T-helper 1 cell treated with Interleukin-12 subunit alpha and Interleukin-12 subunit beta and Interleukin-4 antibody, amounts not matched to agents 30 μg/mL and 1 μg/mL, for 36 hours (primary cell): ENCODE measurements around the gene CDHR4.

Experiments used
- H3K27ac Mint-ChIP-seq: one replicate; pipeline ENCODE4 v1.8.0; 2021; ENCODE audit warnings: mild to moderate bottlenecking, mixed read lengths
- H3K27me3 Mint-ChIP-seq: one replicate; pipeline ENCODE4 v1.8.0; 2021; ENCODE audit warnings: low read depth, mixed read lengths
- H3K36me3 Mint-ChIP-seq: one replicate; pipeline ENCODE4 v1.8.0; 2021; ENCODE audit warnings: low read depth, mixed read lengths
- H3K4me1 Mint-ChIP-seq: one replicate; pipeline ENCODE4 v1.8.0; 2021; ENCODE audit warnings: low read depth, mixed read lengths
- H3K4me3 Mint-ChIP-seq: one replicate; pipeline ENCODE4 v1.8.0; 2021; ENCODE audit warnings: mild to moderate bottlenecking, moderate library complexity, mixed read lengths
- H3K9me3 Mint-ChIP-seq: one replicate; pipeline ENCODE4 v1.8.0; 2021; ENCODE audit warnings: mixed read lengths

The CDHR4 gene

DNA sequence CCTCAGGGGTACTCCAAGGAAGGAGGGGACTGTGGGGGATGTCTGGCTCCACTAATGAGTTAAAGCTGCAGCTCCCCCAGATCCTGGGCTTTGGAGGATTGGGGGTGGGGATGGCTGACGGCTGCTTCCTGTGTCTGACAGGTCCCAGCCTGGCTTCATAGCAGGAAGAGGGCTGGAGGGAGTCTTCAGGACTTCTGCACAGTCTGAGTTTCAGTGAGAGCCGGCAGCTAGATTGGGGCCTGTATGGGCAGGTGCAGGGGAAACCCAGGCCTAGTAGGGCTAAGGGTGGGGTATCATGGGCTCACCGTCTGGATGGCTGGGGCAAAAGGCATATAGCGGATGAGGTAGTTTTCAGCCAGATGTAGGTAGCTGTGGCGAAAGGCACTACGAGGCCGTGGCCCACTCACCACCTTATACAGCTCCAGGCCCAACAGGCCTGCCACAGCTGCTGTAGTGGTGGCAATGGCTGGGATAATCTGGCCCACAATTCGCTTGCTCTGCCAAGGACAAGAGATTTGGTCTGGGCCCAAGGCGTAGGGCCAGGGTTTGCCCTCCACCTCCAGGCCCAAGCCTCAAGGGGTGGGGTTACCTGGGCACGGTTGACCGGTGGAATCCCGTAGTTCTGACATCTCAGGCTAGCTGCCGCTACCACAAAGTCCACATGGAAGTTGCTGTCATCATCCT is 7.9 kb upstream of the CDHR4 start:
- Mint-ChIP-seq H3K4me3 (no peak overlapping the region), H3K36me3 (peaks cover 32% of the 10 kb centered on the region), H3K4me1 (peaks cover 22% of the 10 kb centered on the region), H3K9me3 (no peaks in the 10 kb centered on the region), H3K27me3 (peaks cover 4% of the 10 kb centered on the region), H3K27ac (peak overlapping the region; percentile 29)

DNA sequence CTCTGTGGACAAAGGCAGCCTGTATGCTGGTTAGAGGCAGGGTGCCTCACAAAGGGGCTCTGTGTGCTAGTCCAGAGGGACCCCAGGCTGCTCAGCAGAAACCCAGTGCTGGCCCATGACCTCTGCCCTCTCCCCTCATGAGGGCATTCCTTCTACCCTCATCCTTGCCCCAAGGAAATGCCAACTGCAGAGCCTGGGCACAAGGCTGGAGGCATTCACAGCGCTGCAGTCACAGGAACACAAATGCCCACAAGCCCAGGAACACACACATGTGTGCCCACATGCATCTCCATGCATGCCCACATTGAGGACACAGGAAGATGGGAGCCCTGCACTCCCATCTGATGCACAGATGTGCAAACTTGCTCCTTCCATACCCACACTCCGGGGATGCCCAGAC is 7.2 kb upstream of the CDHR4 start:
- peaks cover 21% of the 10 kb centered on the region for H3K4me1 Mint-ChIP-seq
- H3K36me3 Mint-ChIP-seq: peaks cover 31% of the 10 kb centered on the region
- H3K9me3 Mint-ChIP-seq: no peaks in the 10 kb centered on the region
- peaks cover 11% of the 10 kb centered on the region for H3K27me3 Mint-ChIP-seq
- H3K27ac Mint-ChIP-seq: no peak overlapping the region
- no peak overlapping the region for H3K4me3 Mint-ChIP-seq

DNA sequence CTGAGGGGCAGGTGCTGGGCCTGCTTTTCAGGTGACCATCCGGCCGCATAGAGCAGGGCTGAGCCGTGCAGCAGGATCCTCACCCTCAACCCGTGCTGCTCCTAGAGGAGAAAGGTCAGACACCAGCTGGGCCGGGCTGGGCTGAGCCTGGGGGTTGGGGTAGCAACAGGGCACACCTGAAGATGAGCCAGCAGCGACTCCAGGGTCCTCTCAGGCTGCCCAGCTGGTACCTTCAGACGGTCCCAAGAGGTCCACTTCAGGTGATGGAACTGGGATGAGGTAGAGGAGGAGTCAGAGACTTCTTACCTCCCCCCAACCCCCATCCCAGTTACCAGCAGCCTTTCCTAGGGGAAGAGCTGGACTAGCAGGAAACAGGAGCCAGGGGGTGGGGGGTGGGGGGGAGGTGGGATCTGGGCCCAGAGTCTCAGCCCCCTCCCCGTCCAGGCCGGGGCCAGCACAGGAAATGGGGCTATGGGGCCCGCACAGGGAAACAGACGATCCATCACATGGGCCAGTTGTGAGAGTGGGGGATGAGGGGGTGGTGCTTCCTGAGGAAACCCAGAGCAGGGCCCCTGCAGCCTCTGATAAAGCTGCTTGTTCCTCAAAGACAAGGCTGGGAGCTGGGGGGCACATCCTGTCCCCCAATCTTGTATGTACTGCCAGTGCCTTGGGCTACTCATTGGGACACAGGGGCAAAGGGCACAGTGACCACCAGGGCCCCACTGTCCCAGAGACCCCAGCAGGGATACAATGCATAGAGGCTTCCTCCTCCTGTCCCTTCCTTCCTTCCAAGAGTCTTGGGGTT is 6.4 kb upstream of the CDHR4 start:
- no peak overlapping the region for H3K27ac Mint-ChIP-seq
- peaks cover 18% of the 10 kb centered on the region for H3K4me1 Mint-ChIP-seq
- H3K27me3 Mint-ChIP-seq: peaks cover 19% of the 10 kb centered on the region
- H3K36me3 Mint-ChIP-seq: peaks cover 25% of the 10 kb centered on the region
- no peaks in the 10 kb centered on the region for H3K9me3 Mint-ChIP-seq
- no peak overlapping the region for H3K4me3 Mint-ChIP-seq

DNA sequence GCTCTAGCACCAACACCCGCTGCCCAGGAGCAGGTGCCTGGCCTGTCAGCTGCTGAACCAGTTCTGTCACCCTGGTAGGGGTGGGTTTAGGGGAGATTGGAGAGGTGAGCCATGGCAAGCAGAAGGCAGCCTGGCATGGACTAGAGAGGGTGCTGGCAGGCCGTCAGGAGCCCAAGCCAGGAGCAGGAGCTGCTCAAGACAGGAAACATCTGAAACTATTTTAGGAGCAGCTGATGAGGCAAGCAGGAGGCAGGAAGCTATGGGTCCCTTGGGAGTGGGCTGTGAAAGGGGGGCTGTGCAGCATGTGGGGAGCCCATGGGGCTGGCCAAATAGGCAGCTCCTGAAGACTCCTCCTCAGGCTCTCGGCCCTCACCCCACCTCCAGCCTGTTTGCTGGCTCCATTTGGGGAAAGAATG is 5.7 kb upstream of the CDHR4 start:
- Mint-ChIP-seq H3K27me3 (peaks cover 21% of the 10 kb centered on the region), H3K4me1 (peaks cover 17% of the 10 kb centered on the region), H3K9me3 (no peaks in the 10 kb centered on the region), H3K27ac (no peak overlapping the region), H3K4me3 (no peak overlapping the region), H3K36me3 (peaks cover 23% of the 10 kb centered on the region)

DNA sequence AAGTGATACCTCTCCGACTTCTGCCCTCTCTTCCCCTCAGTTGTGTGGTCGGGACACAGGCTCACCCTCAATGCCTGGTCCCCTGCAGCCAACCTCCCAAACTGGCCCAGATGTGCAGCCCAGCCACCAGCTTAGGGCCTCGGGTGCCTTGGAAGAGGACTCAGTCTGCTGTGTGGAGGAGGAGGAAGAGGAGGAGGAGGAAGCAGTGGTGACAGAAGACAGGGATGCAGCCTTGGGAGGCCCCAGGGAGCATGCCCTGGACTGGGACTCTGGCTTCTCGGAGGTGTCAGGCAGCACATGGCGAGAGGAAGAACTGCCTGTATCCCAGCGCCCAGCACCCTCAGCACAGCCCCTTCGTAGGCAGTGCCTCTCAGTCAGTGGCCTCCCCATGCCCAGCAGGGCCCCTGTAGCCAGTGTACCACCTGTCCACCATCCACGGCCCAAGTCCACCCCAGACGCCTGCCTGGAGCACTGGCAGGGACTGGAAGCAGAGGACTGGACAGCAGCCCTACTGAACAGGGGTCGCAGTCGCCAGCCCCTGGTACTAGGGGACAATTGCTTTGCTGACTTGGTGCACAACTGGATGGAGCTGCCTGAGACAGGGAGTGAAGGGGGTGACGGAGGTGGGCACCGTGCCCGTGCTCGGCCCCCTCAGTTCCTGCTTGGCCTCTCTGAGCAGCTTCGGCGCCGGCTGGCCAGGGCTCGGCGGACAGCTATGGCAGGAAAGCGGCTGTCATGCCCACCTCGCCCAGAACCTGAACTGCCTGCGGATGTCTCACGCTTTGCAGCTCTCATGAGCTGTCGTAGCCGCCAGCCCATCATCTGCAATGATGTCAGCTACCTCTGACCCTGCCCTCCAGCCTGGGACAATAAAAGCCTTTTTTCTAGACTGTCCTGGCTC is 4.7 kb upstream of the CDHR4 start:
- Mint-ChIP-seq H3K36me3 (peaks cover 14% of the 10 kb centered on the region), H3K27me3 (peaks cover 21% of the 10 kb centered on the region), H3K4me3 (peak overlapping the region; percentile 56), H3K4me1 (peaks cover 15% of the 10 kb centered on the region), H3K27ac (peak overlapping the region; percentile 59), H3K9me3 (no peaks in the 10 kb centered on the region)

DNA sequence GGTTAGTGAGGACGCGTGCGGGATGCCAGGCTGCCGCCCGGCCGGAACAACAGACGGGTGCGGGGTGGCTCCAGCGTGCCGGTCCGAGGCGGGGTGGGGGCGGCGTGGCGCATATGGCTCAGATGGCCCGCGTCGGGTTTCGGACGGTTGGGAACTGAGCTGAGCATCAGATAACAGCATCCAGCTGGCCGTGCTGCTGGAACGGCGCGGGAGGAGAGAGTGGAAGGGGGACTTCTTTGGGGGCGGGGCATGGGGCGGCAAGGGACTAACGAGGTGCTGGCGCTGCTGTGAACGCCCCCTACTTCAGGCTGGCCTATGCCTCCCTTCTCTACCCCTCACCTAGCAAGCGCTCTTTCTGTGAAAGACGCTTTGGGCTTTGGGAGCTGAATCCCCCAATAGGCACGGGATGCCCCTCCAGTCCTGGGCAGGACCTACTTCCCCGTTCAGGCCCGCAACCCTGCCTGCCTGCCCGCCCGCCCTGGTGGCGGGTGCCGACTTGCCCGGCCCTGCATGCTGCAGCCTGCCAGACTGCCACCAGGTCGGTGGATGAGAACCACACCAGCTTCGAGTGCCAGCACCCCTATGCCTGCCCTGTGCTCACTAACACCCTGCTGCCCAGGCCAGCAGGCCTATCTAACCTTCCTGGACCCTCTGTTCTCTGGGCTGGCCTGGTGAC is 3.9 kb upstream of the CDHR4 start:
- Mint-ChIP-seq H3K9me3 (no peaks in the 10 kb centered on the region), H3K27me3 (peaks cover 21% of the 10 kb centered on the region), H3K27ac (peak overlapping the region; percentile 59), H3K4me3 (peak overlapping the region; percentile 56), H3K4me1 (peaks cover 15% of the 10 kb centered on the region), H3K36me3 (peaks cover 10% of the 10 kb centered on the region)

DNA sequence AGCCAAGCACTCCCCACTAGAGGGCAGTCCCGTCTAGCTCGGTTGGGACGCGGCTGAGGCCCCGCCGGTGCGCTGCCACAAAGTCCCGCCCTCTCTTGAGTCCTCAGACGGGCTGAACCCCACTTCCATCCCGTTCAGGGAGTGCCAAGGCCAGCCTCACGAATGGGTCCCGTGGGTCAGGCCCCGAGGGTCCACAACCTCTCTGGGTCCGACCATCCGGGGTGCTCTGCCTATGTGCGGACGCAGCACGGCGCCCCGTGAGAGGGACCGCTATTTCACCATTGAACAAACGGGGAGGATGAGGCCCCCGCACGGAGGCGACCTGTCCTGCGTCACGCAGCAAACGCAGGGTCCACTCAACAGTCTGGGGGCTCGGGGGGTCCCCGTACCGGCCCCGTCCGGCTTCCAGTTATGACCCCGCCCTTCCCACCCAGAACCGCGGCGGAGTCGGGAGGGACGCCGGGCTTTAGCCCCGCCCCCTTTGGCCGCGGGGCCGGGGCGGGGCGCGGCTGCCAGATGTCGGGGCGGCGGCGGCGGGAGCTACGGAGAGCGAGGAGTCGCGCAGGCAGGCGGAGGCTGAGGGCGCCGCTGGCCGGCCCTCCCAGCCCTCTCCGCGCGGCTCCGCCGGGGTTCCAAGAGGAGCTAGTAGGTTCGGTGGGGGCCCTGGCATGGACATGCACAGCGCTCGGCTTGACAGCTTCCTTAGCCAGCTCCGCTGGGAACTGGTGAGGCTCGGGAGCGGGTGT is 3.2 kb upstream of the CDHR4 start, which contains the start of gene INKA1:
Gene INKA1, plus strand, starts transcription at position 543 of the 746 bp plus-strand sequence. Its CDS starts 132 bp downstream, at position 675.
- peak within 1 kb of the TSS; percentile 84 for H3K4me3 Mint-ChIP-seq
- H3K27ac Mint-ChIP-seq: peak within 1 kb of the TSS; percentile 80
- H3K9me3 Mint-ChIP-seq: no peaks in the 10 kb centered on the region
- peaks cover 5% of the 10 kb centered on the region for H3K36me3 Mint-ChIP-seq
- H3K27me3 Mint-ChIP-seq: peaks cover 21% of the 10 kb centered on the region
- H3K4me1 Mint-ChIP-seq: peaks cover 15% of the 10 kb centered on the region

DNA sequence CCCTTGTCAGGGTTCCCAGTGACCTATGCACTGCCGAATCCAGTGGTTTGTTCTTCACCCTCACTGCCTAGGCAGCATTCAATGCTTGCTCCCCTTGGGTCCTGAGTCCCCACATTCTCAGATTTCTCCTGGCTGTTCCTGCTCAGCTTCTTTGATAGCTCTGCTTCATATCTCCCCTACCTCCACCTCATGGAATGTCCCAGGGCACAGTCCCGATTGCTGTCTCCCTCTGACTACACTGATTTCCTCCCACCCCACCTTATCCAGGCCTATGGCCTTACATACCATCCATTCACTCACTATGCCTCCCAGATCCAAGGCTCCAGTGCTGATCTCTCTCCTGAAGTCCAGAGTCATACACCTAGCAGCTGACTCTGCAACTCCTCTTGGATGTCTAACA is 1.5 kb upstream of the CDHR4 start:
- H3K9me3 Mint-ChIP-seq: no peaks in the 10 kb centered on the region
- peak overlapping the region; percentile 7 for H3K4me3 Mint-ChIP-seq
- H3K36me3 Mint-ChIP-seq: peaks cover 5% of the 10 kb centered on the region
- H3K27me3 Mint-ChIP-seq: peaks cover 21% of the 10 kb centered on the region
- no peak overlapping the region for H3K27ac Mint-ChIP-seq
- H3K4me1 Mint-ChIP-seq: peaks cover 13% of the 10 kb centered on the region

DNA sequence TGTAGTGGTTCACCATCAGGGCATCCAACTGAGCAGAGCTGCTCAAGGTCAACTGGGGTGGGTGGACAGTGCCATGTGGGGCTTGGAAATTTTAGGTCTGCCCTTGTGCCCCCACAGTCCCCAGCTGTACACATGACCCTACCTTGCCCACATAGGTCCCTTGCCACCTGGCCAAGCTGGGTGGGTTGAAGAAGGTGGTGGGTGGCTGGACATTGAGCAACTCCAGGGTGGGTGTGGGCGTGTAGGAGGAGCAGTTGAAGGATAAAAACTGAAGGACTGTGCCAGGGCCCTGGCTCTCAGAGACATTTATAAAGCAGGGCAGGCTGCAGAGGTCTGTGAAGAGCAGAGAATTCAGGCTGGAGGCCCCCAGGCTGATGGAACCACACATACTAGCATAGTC is 568 bp downstream of the CDHR4 start:
- no peaks in the 10 kb centered on the region for H3K9me3 Mint-ChIP-seq
- H3K4me3 Mint-ChIP-seq: no peak overlapping the region
- H3K27me3 Mint-ChIP-seq: peaks cover 20% of the 10 kb centered on the region
- no peaks in the 10 kb centered on the region for H3K36me3 Mint-ChIP-seq
- H3K27ac Mint-ChIP-seq: no peak overlapping the region
- H3K4me1 Mint-ChIP-seq: peaks cover 7% of the 10 kb centered on the region

DNA sequence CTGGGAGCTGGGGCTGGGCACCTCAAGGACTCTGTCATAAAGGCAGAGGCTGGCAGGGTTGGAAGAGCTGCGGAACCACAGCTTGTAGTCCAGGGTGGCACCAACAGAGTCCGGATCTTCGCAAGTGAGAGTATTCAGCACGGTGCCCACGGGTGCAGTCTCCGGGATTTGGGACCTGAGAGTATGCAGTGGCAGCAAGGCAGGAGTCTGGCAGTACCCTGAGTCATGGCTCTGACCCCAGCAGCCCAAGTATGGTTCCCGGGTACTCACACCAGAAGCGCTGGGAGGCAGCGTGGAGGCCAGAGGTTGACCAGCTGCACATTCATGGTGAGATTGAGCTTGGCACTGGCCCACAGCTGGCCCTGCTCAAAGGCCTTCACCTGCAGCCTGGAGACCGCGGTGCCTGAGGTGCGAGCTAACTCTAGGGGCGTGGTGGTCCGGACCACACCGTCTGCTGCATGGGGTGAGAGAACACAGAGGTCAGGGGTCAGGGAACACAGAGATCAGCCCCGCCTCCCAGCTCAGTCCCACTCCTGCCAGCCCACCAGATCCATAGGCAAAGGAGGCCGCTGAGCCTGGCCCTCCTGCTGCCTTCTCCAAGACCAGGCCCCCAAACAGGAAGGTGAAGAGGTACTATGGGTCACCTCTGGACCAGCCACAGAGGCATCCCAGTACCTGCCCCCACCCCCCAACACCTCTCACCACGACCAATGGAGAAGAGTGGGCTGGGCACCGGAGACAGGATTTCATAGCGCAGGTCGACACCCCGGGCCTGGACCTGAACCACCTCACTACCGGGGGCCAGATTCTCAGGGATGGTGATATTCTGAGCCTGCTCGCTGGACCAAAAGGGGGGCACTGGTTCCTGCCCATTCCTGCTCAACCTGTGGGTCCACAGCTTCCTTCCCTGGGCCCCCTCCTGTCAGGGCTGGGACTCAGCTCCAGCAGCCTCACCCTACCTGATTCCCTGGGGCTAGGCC is 4.5 kb downstream of the CDHR4 start:
- H3K36me3 Mint-ChIP-seq: no peaks in the 10 kb centered on the region
- no peaks in the 10 kb centered on the region for H3K9me3 Mint-ChIP-seq
- H3K27me3 Mint-ChIP-seq: peaks cover 4% of the 10 kb centered on the region
- no peak overlapping the region for H3K4me3 Mint-ChIP-seq
- no peak overlapping the region for H3K27ac Mint-ChIP-seq
- H3K4me1 Mint-ChIP-seq: peaks cover 2% of the 10 kb centered on the region

DNA sequence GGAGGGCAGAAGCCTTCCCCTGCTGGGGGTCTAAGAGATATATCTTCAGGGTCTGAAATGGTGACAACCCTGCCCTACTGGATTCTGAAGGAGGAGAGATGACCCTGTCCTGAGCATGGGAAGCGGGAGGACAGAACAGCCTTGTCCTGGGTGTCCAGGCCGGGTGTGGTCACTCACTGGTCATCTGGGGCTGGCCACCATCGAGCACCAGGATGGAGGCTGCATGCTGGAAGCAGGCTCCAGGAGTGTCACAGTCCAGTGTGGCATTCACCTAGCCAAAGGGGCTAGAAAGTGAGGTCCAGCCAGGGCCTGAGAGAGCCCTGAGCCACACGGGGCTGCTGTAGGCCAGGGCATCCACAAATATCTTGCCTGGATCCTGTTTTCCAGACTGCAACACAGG is 5.2 kb downstream of the CDHR4 start:
- Mint-ChIP-seq H3K36me3 (no peaks in the 10 kb centered on the region), H3K27me3 (peaks cover 4% of the 10 kb centered on the region), H3K27ac (no peak overlapping the region), H3K4me3 (no peak overlapping the region), H3K9me3 (no peaks in the 10 kb centered on the region), H3K4me1 (peaks cover 4% of the 10 kb centered on the region)

DNA sequence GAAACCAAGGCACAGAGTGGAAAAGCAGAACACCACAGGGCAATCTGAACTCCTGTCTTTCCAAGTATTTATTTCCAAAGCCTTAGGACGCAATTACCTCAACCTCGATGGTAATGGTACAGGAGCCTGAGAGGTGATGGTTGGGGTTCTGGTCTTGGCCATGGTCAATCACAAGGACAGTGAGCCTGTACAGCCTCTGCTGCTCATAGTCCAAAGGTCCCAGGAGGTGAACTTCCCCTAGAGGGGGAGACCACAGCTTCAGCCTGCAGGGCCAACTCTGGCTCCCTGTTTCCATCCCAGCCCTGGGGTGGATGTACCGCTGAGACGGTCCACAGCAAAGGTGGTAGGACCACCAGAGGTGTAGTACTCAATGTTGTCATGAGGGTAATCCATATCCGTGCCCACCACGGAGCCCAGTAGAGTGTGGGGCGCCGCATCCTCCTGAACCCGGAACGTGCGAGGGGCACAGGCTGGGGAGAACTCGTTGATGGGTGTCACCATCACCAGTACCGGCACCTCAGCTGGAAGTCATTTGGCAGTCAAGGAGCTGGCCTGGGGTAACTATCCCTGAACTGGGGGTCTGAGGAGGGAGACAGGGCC is 6.1 kb downstream of the CDHR4 start:
- Mint-ChIP-seq H3K9me3 (no peaks in the 10 kb centered on the region), H3K36me3 (no peaks in the 10 kb centered on the region), H3K27me3 (peaks cover 4% of the 10 kb centered on the region), H3K4me3 (no peak overlapping the region), H3K4me1 (peaks cover 4% of the 10 kb centered on the region), H3K27ac (no peak overlapping the region)
